Upper lobe of left lung (tissue), 4 donors: ENCODE results near the gene AKIRIN2.

ENCODE experiments used
- EP300 ChIP-seq, 4 donors: sonication (generic); formaldehyde crosslinking; IDR thresholded peaks; one replicate each; pipeline ENCODE4 v1.5.1; 2017; ENCODE audit warnings: antibody characterized with exemption in 4 of 4, control low read depth in 2 of 4
- POLR2A ChIP-seq, 4 donors: fragments of 450-650 bp; IDR thresholded peaks; one replicate each; pipeline ENCODE4 v1.5.1; 2016 to 2017; ENCODE audit warnings: antibody characterized with exemption in 4 of 4, mild to moderate bottlenecking in 2 of 4
- POLR2AphosphoS5 ChIP-seq, 2 donors: sonication (generic); formaldehyde crosslinking; IDR thresholded peaks; one replicate each; pipeline ENCODE4 v1.5.1; 2017; ENCODE audit warnings: antibody characterized with exemption in 2 of 2
- TF ChIP-seq, protein P1 (sequence below), 6 experiments: fragments of 450-650 bp in 4 of 6; fragments of 200-600 bp in 2 of 6; sonication (generic) in 2 of 6; IDR thresholded peaks; one replicate each; pipeline ENCODE4 v1.5.1; 2016 to 2019; ENCODE audit warnings: antibody characterized with exemption in 6 of 6

DNA sequence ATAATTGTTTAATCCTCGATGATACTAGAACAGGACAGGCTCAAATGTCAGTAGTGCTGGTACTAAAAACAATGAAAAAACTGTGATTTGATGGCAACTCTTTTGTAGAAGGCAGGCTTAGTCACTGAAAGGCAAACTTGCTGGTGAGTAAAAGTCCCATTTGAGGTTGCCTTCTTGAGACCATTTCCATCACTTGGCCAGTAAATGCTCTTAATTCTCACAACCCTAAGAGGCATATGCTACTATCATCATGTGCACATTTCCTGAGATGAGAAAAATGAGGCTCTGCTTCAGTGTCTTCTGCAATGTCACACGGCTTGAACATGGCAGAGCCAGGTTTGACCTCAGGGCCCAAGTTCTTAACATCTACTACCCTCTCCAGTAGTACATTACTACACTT is 9.9 kb downstream of the AKIRIN2 start:
- TF ChIP-seq, protein P1, sequence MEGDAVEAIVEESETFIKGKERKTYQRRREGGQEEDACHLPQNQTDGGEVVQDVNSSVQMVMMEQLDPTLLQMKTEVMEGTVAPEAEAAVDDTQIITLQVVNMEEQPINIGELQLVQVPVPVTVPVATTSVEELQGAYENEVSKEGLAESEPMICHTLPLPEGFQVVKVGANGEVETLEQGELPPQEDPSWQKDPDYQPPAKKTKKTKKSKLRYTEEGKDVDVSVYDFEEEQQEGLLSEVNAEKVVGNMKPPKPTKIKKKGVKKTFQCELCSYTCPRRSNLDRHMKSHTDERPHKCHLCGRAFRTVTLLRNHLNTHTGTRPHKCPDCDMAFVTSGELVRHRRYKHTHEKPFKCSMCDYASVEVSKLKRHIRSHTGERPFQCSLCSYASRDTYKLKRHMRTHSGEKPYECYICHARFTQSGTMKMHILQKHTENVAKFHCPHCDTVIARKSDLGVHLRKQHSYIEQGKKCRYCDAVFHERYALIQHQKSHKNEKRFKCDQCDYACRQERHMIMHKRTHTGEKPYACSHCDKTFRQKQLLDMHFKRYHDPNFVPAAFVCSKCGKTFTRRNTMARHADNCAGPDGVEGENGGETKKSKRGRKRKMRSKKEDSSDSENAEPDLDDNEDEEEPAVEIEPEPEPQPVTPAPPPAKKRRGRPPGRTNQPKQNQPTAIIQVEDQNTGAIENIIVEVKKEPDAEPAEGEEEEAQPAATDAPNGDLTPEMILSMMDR (IDR thresholded peaks at IDR 0.05) = no peak
- no peak for TF ChIP-seq POLR2AphosphoS5 (IDR thresholded peaks at IDR 0.05)
- no peak for TF ChIP-seq POLR2A (IDR thresholded peaks at IDR 0.05)
- no peak for TF ChIP-seq EP300 (IDR thresholded peaks at IDR 0.05)
